HT-29 (cell line): ENCODE results near the gene ATP5F1D. TPM values are rescaled to one million over a fixed set of nuclear protein-coding genes. Genes with fewer than 3 reads are reported as not detected.
A peak's percentile ranks its signal among the peaks of the same experiment; 100 is the strongest.

Experiments
- DNase-seq: peaks from one replicate; pipeline ENCODE4 v3.0.0-alpha.2; 2015; ENCODE audit warnings: low spot score
- total RNA-seq: library from RNA; depleted of rRNA; stranded (reverse); fragments of >200 nt; shearing (Covaris generic); gene quantifications from 2 replicates; pipeline ENCODE4 v1.2.3, GENCODE V29; 2014

The ATP5F1D gene
- total RNA-seq, 1 experiment from 2014 or later, result 142 TPM

GRCh38 chr19:1232652-1233072 is 8.9 kb upstream of the ATP5F1D start:
- DNase-seq, result peak; percentile 45

DNA sequence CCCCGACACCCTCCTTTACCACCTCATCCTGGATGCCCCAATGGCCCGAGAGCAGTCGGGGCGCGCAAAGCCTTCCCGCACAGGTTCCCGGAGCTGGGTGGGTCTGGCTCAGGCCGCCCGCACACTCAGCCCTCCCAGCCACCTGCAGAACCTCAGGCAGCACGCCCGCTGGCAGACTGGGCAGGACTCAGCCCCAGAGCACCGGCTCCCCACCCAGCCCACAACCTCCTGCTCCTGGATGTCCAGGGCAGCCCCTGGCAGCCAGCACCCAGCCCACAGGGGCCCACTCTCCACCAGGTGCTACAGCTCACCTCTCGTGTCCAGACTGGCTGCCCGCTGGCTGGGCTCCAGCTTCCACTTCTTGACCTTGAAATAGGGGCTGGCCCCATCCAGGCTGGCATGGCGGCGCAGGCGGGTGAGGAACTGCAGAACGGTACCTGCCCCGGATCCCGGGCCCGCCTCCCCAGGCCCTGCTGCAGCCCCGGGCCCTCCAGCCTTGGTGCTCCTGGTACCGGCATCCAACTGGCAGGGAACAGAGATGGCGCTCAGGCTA is 8.4 kb upstream of the ATP5F1D start:
- peak; percentile 42 for DNase-seq

DNA sequence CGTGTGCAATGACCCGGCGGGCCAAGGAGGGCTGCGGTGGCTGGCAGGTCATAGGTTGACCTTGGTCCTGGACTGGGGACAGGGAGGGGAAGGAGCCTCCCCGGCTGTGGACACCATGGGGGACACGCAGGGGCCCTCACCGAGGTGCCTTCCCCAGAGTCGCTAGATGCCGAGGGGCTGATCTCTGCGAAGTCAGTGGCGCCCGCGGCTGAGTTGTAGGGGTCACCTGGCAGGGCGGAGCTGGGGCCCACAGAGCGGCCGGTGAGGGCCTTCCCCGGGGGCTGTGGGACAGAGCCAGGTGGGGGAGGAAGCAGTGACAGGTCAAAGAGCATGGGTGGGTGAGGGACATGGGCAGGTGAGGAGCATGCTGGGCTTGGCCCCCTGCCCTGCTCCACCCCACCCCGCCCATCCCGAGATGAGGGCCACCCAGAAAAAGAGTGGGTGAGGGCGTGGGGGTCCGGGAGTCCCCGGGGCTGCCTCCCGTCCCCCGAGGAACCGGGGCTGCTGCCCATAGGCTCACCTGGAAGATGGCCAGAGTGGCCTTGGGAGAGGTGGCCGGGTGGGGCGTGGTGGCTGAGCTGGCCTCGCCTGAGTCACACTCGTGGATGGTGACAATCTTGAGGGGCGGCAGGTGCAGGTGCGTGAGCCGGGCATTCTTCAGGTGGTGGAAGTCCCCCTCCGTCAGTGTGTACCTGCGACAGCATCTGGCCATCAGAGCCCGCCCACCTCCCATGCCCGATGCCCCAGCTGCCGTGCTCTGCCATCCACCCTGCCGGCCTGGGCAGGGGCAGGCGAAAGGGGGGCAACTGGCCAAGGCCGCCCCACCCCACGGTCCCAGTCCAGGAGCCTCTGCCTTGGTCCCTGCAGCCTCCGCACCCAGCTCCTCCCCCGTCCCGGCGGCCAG is 7.2 kb upstream of the ATP5F1D start:
- DNase-seq, result no peak

GRCh38 chr19:1234955-1235380 is 6.6 kb upstream of the ATP5F1D start:
- DNase-seq, result no peak

- DNase-seq, result peak; percentile 1
Observed at GRCh38 chr19:1235625-1236538, 5.7 kb upstream of the ATP5F1D start.

DNA sequence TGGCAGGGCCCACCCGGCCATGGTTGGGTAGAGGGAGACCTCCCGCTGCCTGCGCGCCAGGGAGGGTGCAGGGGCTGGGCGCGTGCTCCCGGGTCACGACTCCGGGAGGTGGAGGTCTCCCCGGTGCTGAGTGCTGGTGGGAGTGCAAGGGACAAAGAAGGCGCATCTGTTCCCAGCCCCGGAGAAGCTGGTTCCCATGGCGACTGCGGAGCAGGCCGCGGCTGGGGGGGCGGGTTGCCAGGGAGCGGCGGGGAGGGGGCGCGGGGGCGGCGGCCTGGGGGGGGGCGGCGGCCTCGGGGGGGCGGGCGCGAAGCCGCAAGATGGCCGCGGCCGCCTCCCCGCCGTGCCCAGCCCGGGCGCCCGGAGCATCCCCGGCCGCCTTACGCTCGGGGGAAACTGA is 5.0 kb upstream of the ATP5F1D start:
- no peak for DNase-seq

- DNase-seq, result peak; percentile 0
Observed at GRCh38 chr19:1237027-1237659, 4.4 kb upstream of the ATP5F1D start.

- DNase-seq, result peak; percentile 4
Observed at GRCh38 chr19:1237754-1238368, 3.7 kb upstream of the ATP5F1D start, which contains the start of gene CBARP. Gene CBARP, minus strand, starts transcription at chr19:1238005. Its CDS starts 1,905 bp downstream, at chr19:1236100.

- DNase-seq, result no peak
Observed at GRCh38 chr19:1238369-1239303, 2.9 kb upstream of the ATP5F1D start.

DNA sequence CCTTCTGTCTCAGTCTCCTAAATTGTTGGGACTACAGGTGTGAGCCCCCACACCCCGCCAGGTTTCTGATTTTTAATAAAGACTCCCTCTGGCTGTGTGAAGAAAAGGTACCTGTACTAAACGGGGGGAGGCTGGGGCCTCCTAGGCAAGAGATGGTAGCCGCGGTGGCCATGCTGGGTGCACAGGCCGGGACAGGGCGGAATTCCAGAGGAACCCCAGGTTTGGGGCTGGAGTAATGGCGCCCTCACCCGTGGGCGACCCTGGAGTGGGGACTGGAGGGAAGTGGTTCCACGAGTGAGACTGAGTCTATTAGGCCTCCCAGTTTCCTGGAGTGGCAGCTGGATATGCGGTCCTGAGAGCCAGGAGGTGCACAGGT is 2.1 kb upstream of the ATP5F1D start:
- DNase-seq, result no peak

GRCh38 chr19:1239796-1240737 is 1.5 kb upstream of the ATP5F1D start:
- DNase-seq, result peak; percentile 74

- no peak for DNase-seq
Observed at GRCh38 chr19:1240925-1241324, 626 bp upstream of the ATP5F1D start.

GRCh38 chr19:1243768-1244692 is 2.5 kb downstream of the ATP5F1D start:
- DNase-seq, result peak; percentile 79

DNA sequence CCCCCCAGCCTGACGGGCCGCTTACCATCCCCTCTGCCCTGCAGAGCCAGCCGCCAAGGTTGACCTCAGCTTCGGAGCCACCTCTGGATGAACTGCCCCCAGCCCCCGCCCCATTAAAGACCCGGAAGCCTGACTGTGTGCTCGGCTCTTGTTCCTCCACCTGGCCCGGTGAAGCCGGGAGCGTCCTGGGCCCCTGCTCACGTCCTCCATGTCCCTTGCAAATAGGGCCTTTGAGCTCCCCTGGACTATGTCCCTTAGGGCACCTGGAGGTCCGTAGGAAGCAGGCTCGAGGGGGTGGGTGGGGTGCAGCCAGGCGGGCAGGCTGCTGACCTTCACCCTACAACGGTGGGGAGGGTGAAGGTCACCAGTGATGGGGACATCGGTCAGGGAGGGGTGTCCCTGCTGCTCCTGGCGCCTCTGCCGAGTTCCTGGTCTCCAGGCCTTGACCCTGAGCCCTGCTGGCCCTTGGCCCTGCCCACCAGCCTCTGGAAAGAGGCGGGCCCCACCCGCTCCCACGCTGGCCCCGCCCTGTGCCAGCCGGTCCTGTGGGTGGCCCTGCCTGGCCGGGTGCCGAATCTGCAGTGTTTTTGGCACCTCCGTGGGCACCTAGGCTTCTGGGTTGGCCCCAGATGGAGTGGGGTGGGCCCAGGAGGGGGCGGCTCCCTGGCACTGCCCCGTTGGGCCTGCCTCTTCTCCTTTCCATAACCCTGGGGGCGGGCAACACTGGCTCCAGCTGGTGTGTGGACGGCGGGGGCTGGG is 3.3 kb downstream of the ATP5F1D start:
- DNase-seq, result peak; percentile 9

DNA sequence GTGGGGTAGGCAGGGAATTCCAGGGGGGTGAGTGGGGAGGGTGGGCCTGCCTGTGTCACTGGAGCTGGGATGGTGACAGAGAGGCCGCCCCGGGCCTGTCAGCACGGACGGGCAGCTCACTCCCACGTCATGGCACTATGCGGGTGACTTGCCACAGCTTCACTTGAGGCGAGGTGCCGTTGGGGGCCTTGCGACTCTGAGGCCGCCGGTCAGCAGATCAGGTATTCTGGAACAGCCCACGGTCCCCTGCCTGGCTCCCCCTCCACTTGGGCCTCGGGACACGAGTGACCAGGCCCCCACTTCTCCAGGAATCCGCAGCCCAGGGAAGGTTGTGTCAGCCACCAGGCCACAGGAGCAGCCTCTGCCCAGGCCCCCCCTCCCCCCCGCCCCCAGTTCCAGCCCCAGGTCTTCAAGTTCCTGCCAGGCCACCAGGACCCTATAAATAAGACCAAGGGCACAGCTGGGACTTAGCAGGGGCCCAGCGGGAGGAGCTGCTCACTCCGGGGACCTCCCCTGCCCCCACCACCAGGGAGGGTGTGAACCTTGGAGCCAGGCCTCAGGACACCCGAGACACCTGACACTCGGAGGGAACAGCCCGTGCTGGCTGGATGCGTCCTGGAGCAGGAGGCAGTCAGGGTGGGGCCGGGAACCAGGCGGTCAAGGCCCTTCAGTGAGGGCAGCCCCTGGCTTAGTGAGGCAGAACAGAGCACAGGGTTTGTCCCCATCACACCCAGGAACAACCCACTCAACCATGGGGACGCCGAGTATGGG is 4.1 kb downstream of the ATP5F1D start:
- DNase-seq, result no peak
